Stimulated activated CD4-positive, alpha-beta T cell treated with anti-CD3 and anti-CD28 coated beads, Interleukin-2, amount 100 ng/mL, for 48 hours (primary cell): Measurements from ENCODE around the gene INPPL1.

Experiments
- DNase-seq, 2 donors: peaks; one replicate each; pipeline ENCODE4 v3.0.0-alpha.2; 2020

Gene INPPL1

DNA sequence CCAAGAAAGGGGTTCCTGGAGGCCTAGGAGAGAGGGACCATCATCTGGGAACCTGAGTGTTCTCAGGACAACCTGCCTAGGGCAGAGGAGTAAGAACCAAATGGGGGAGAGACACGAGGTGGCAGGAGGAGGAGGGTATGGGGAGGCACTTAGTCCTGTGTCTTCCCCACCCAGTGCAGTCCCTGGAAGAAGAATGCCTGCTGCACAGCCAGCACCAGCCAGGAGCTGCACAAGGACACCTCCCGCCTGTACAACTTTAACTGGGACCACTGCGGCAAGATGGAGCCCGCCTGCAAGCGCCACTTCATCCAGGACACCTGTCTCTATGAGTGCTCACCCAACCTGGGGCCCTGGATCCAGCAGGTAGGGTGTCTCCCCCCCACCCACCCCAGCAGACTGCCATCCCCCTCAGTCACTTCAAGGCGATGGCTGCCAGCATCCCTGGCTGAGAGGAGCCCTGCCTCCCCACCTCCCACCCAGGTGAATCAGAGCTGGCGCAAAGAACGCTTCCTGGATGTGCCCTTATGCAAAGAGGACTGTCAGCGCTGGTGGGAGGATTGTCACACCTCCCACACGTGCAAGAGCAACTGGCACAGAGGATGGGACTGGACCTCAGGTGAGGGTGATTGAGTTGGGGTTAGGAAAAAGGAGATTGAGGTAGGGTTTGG is 3.7 kb upstream of the INPPL1 start:
- no peak for DNase-seq

GRCh38 chr11:72221386-72222075 is 3.0 kb upstream of the INPPL1 start:
- no peak for DNase-seq

DNA sequence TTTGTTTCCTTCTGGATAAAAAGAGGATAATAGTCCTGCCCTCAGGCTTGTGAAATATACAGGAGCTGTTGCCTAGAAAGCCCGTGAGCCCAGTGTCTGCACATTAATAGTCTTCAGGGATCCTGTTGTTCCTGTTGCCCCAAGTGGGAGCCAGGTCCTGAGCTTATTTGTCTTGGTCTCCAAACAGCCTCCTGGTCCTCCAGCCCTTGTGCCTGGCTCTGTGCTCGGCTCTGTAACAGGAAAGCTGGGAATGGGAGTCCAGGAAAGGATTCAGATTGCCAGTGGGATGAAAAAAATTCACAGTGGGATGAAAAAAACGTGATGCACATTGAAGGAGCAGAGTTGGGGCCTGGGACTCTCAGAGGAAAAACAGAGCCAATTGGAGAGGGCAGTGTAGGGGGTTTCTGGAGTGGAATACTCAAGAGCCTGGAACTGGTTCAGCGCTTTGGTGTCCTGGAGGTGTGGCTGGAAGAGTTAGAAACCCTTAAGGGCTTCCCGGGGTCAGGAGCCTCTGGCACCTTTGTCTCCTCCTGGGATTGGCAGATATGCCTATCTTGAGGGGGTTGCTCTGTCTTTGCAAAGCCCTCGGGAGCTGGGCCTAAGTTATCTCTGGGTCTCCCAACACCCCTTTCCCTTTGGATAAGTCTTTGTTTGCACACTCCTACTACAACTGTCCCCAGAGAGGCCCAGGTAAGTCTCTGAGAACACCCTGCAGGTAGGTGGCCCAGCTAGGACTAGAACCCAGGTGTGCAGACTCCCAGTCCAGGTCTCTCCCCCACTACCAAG is 2.3 kb upstream of the INPPL1 start:
- DNase-seq = no peak

GRCh38 chr11:72222907-72223614 is 1.5 kb upstream of the INPPL1 start:
- DNase-seq = peak; percentile 88 to 92

DNA sequence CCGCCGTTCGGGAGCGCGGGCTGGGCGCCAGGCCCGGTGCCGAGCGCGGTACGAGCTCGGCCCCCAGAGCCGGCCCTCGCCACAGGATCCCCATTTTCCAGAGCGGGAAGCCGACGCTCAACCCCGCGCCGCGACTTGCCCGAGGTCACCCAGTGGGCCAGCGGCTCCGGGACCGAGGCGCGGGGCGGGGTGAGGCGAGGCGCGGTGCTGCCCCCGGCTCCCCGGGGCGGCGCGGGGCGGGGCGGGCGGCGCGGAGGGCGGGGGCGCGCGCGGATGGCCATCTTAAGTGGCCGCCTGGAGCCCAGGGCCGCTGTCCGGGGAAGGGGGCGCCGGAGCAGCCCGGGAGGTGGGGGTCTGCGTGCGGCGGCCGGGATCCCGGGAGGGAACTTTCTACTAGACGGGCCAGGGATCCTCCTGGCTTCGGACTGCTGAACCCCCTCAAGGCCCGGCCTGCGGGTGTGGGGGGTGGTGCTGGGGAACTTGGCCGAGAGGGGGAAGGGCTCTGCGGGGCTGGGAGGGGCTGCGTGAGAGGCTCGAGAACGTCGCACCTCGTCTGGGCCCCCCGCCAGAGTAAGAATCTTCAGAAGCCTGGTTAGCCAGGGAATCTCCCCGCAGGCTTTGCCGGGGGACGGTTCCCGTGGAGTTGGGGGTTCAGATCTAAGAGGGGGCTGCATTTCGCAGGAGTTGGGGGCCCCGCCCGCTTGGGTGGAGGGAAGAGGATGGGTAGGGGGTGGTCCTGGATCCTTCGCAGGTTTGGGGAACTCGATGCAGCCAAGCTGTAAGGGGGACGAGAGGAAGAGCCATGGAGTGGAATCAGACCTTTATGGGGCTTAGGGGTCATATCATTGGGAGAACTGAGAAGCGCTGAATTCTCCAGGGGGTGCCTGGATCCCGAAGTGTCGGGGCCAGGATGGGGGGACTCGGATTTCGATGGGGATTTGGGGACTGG is 678 bp upstream of the INPPL1 start:
- peak; percentile 53 to 57 for DNase-seq

GRCh38 chr11:72225411-72225951 is 914 bp downstream of the INPPL1 start:
- DNase-seq = no peak

GRCh38 chr11:72226701-72227100 is 2.1 kb downstream of the INPPL1 start:
- DNase-seq = no peak

DNA sequence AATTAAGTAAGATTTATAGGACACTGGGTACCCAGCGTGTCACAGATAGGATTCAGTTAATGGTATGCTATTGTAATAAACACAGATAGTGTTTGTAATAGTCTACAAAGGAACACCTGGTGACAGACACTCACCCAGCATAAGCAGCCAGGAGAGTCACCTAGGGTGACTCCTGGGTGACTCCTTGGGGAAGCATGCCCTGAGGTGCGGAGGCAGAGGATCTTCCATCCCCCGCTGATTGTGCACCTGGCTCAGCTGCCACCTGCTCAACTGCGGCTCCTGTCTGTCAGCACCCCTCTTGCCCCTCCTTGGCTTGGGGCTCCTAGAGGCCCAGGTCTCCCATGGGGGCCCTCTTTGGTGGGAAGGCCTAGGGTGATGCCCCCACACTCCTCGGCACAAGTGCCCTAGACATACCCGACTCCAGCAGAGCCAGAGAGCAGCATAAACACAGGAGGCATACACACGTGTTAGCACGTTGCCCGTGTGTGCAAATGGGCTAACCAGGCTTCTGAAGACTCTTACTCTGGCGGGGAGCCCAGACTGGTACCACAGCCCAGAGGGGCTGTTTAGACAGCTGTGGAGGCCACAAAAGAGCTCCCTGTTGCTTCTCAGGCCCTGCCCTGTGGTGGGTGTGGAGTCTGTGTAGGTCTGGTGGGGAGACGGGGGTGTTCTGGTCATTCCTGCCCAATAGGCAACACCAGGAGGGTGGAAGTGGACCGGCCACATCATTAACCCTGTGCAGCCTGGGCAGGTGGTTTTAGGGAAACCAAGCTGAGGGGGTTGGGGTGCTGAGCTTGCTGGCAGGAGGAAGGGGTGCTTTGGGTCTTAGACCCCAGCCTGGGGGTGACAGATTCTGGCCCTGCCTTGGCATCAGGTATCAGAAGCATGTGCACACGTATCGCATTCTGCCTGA is 3.0 kb downstream of the INPPL1 start:
- DNase-seq = no peak

GRCh38 chr11:72228229-72228843 is 3.8 kb downstream of the INPPL1 start:
- no peak for DNase-seq

DNA sequence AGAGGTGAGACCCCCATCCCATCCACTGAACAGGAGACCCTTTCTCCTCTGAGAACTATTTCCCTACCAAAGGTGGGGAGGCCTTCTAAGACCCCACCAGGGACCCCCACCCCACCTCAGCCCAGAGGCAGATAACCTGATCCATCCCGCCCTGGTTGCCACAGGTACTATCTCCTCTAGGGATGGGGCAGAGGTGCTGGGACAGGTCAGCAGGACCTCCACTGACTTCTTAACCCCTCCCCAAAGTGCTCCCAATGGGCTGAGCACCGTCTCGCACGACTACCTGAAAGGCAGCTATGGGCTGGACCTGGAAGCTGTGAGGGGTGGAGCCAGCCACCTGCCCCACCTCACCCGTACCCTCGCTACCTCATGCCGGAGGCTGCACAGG is 4.3 kb downstream of the INPPL1 start:
- no peak for DNase-seq

- DNase-seq = no peak
These were observed 4.9 kb downstream of the INPPL1 start for GRCh38 chr11:72229336-72229924.

- DNase-seq = no peak
These were observed 5.6 kb downstream of the INPPL1 start for GRCh38 chr11:72229925-72230763.

- DNase-seq = no peak
These were observed 6.3 kb downstream of the INPPL1 start for GRCh38 chr11:72230764-72231365.

DNA sequence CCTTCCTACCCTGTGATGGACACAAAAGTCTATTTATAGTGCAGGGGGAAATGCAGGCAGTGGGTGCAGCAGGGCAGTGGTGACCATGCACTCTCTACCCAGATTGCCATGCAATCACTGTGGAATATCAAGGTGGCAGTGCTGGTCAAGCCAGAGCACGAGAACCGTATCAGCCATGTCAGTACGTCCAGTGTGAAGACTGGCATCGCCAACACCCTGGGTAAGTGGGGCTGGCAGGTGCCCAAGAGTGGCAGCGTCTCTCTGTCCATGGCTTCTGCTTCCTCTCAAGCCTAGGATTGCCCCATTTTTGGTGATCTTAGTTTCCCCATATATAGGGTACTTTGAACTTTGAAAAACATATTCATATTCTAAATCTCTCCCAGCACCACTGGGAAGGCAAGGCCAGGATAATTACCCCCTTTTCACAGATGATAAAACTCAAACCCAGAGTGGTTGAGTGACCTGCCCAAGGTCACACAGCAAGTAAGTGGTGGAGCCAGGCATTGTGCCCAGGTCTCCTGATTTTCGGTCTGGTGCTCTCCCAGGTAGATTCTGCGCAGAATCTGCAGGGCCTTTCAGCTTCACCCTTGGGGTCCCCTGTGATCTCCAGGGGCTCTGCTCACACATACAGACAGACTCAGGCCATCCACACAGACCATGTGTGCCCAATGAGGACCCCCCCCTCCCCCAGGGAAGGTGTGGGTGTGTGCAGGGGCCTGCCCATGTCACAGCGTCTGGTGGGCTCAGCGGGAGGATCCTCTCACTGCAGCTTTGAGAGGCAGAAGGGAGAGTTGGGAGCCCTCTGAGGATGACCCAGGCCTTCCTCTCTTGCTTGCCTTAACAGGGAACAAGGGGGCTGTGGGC is 7.1 kb downstream of the INPPL1 start:
- DNase-seq = no peak

DNA sequence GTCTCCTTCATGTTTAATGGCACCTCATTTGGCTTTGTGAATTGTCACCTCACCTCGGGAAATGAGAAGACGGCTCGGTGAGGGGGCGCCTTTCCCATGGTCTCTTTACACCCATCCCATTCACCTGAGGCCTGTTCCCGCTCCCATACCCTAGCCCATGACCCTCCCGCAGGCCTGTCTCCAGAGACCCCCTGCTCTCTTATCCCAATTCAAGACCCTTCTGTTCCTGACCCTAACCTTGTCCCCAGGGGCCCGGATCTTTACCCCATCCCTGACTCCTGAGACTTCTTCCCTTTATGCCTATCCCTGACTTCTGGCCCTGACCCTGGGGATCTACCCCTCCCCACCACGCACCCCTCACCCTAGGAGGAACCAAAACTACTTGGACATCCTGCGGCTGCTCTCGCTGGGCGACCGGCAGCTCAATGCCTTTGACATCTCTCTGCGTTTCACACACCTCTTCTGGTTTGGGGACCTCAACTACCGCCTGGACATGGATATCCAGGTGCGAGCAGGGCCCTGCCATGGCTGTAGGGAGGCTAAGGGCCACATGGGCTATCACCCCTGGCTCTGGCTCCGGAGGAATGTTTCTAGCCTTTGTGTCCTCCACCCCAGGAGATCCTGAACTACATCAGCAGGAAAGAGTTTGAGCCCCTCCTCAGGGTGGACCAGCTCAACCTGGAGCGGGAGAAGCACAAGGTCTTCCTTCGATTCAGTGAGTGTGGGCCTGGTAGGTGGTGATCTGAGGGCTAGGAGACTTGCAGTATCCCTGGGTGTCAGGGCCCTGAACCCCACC is 7.9 kb downstream of the INPPL1 start:
- DNase-seq = no peak

DNA sequence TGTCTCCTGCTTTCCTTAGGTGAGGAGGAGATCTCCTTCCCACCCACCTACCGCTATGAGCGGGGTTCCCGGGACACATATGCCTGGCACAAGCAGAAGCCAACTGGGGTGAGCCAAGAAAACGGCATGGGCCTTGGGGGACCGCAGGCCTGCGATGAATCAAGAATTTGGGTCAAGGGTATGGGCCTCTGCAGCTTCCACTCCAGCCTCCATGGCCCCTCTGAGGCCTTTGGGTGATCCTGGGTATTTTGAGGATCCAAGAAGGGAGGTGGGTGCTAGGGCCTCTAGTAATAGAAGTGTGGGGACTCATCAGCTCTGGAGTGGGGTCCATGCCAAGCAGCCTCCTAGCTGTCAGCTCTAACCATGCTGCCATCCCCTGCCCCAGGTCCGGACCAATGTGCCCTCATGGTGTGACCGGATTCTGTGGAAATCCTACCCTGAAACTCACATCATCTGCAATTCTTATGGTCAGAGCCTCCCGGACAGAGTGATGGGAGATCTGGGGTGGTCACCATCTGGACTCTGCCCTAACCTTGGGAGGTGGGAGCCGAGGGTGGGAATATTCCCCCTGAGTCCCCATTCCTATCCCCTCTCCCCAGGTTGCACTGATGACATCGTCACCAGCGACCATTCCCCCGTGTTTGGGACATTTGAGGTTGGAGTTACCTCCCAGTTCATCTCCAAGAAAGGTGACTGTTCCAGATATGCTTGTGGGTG is 8.6 kb downstream of the INPPL1 start:
- DNase-seq = no peak
